ENCODE measurements around the gene CTXN3.

GRCh38 chr5:127680595-127680994, 31.7 kb downstream of the CTXN3 start:
- TF ChIP-seq CTCF (IDR thresholded peaks at IDR 0.05; ENCODE audit: poor library complexity, severe bottlenecking), result no peak
- TF ChIP-seq EZH2 (IDR thresholded peaks at IDR 0.05; ENCODE audit: borderline replicate concordance, insufficient read depth, low read length, poor library complexity, severe bottlenecking), result no peak
- TF ChIP-seq TAF1 (IDR thresholded peaks at IDR 0.05; ENCODE audit: low read depth), result no peak
- TF ChIP-seq POLR2AphosphoS5 (IDR thresholded peaks at IDR 0.05), result no peak
- TF ChIP-seq REST (IDR thresholded peaks at IDR 0.05; ENCODE audit: borderline replicate concordance), result no peak
- TF ChIP-seq RAD21 (conservative IDR thresholded peaks at IDR 0.05), result no peak
- TF ChIP-seq MXI1 (conservative IDR thresholded peaks at IDR 0.05; ENCODE audit: poor library complexity, severe bottlenecking), result no peak
- no peak for TF ChIP-seq EP300 (conservative IDR thresholded peaks at IDR 0.05; ENCODE audit: poor library complexity, severe bottlenecking)
- TF ChIP-seq SMC3 (conservative IDR thresholded peaks at IDR 0.05; ENCODE audit: poor library complexity), result no peak

Data from neural cell (in vitro differentiated cells).